GM23338 (cell line): ENCODE results near the gene RASAL3. TPM values are rescaled to one million over a fixed set of nuclear protein-coding genes. Genes with fewer than 3 reads are reported as not detected.

Experiments used
- ATAC-seq: fragments of 200-7000 bp; cut with Tn5 transposase; 3 replicates; pipeline ENCODE4 v1.9.1; 2020
- DNase-seq: peaks from one replicate; pipeline ENCODE4 v3.0.0-alpha.2; 2015; ENCODE audit warnings: low spot score
- H2AFZ ChIP-seq: fragments of 200-600 bp; sonication (generic); 2 replicates; pipeline ENCODE4 v1.8.0; 2016; ENCODE audit warnings: antibody characterized with exemption, mild to moderate bottlenecking, moderate library complexity
- H3F3A ChIP-seq: fragments of 200-600 bp; sonication (generic); replicated peaks from 2 replicates; pipeline ENCODE4 v1.8.0; 2017; ENCODE audit warnings: antibody characterized with exemption, mixed run types, low read depth
- H3K27ac ChIP-seq: fragments of 200-600 bp; sonication (generic); 2 replicates; pipeline ENCODE4 v1.6.1; 2016; ENCODE audit warnings: low read depth
- H3K27me3 ChIP-seq: fragments of 200-600 bp; sonication (generic); 2 replicates; pipeline ENCODE4 v1.8.0; 2016; ENCODE audit warnings: mild to moderate bottlenecking, mixed run types, moderate library complexity; ENCODE audit not compliant: insufficient read depth
- H3K36me3 ChIP-seq: fragments of 200-600 bp; sonication (generic); 2 replicates; pipeline ENCODE4 v1.8.0; 2016; ENCODE audit warnings: mild to moderate bottlenecking; ENCODE audit not compliant: insufficient read depth
- H3K4me1 ChIP-seq: fragments of 200-600 bp; sonication (generic); 2 replicates; pipeline ENCODE4 v1.8.0; 2016; ENCODE audit warnings: mild to moderate bottlenecking, moderate library complexity; ENCODE audit not compliant: insufficient read depth
- H3K4me2 ChIP-seq: fragments of 200-600 bp; sonication (generic); 2 replicates; pipeline ENCODE4 v1.7.1; 2017; ENCODE audit warnings: mixed run types
- H3K4me3 ChIP-seq: fragments of 200-600 bp; sonication (generic); 2 replicates; pipeline ENCODE4 v1.6.1; 2016; ENCODE audit warnings: mixed run types
- H3K79me2 ChIP-seq: fragments of 200-600 bp; sonication (generic); replicated peaks from 2 replicates; pipeline ENCODE4 v1.8.0; 2017; ENCODE audit warnings: mild to moderate bottlenecking; ENCODE audit not compliant: insufficient read depth
- H3K9me2 ChIP-seq: fragments of 200-600 bp; sonication (generic); 2 replicates; pipeline ENCODE4 v1.8.0; 2017; ENCODE audit not compliant: insufficient read depth
- H4K20me1 ChIP-seq: fragments of 200-600 bp; sonication (generic); replicated peaks from 2 replicates; pipeline ENCODE4 v1.8.0; 2017; ENCODE audit warnings: mild to moderate bottlenecking; ENCODE audit not compliant: insufficient read depth
- H3K27ac Mint-ChIP-seq: 2 replicates; pipeline ENCODE4 v1.8.0; 2020; ENCODE audit warnings: inconsistent platforms, mild to moderate bottlenecking, moderate library complexity, mixed read lengths
- H3K27me3 Mint-ChIP-seq: 3 replicates; pipeline ENCODE4 v1.8.0; 2022; ENCODE audit warnings: low read depth, mild to moderate bottlenecking, moderate library complexity, mixed read lengths, inconsistent platforms; ENCODE audit not compliant: insufficient read depth, poor library complexity
- H3K36me3 Mint-ChIP-seq: 3 replicates; pipeline ENCODE4 v1.8.0; 2021; ENCODE audit warnings: low read depth, mild to moderate bottlenecking, inconsistent platforms, moderate library complexity, mixed read lengths
- H3K4me1 Mint-ChIP-seq: 3 replicates; pipeline ENCODE4 v1.8.0; 2020; ENCODE audit warnings: mild to moderate bottlenecking, inconsistent platforms, mixed read lengths
- H3K4me3 Mint-ChIP-seq: 3 replicates; pipeline ENCODE4 v1.8.0; 2021; ENCODE audit warnings: moderate library complexity, mild to moderate bottlenecking, inconsistent platforms, mixed read lengths
- H3K9me3 Mint-ChIP-seq: 3 replicates; pipeline ENCODE4 v1.8.0; 2020; ENCODE audit warnings: moderate library complexity, mild to moderate bottlenecking, inconsistent platforms, mixed read lengths
- CREB1 ChIP-seq: fragments of 250-450 bp; sonication (Bioruptor Pico); IDR thresholded peaks from 2 replicates; pipeline ENCODE4 v1.5.0; 2020; ENCODE audit warnings: low read depth, mild to moderate bottlenecking, moderate library complexity
- EZH2 ChIP-seq: fragments of 200-600 bp; sonication (generic); IDR thresholded peaks from one replicate; pipeline ENCODE4 v1.8.0; 2017; ENCODE audit warnings: antibody characterized with exemption, mild to moderate bottlenecking, low read depth; ENCODE audit not compliant: unreplicated experiment
- EZH2phosphoT487 ChIP-seq: fragments of 200-600 bp; sonication (generic); IDR thresholded peaks from one replicate; pipeline ENCODE4 v1.8.1; 2018; ENCODE audit warnings: antibody characterized with exemption; ENCODE audit not compliant: unreplicated experiment
- JUNB ChIP-seq: IDR thresholded peaks from one replicate; pipeline ENCODE4 v1.6.1; 2016; ENCODE audit warnings: antibody characterized with exemption; ENCODE audit not compliant: unreplicated experiment
- NANOG ChIP-seq: IDR thresholded peaks from 2 replicates; pipeline ENCODE4 v1.6.1; 2016; ENCODE audit warnings: antibody characterized with exemption, borderline replicate concordance
- POLR2AphosphoS5 ChIP-seq: IDR thresholded peaks from 2 replicates; pipeline ENCODE4 v1.6.1; 2016; ENCODE audit warnings: antibody characterized with exemption, low read depth
- STAT1 ChIP-seq: IDR thresholded peaks from one replicate; pipeline ENCODE4 v1.6.1; 2016; ENCODE audit warnings: antibody characterized with exemption; ENCODE audit not compliant: unreplicated experiment
- ZNF114 ChIP-seq: fragments of 250-450 bp; sonication (Bioruptor Pico); IDR thresholded peaks from 2 replicates; pipeline ENCODE4 v1.5.0; 2020; ENCODE audit warnings: mild to moderate bottlenecking, moderate library complexity
- ZNF331 ChIP-seq: fragments of 250-450 bp; sonication (Bioruptor Pico); IDR thresholded peaks from 2 replicates; pipeline ENCODE4 v1.5.0; 2020; ENCODE audit warnings: low read depth, mild to moderate bottlenecking, moderate library complexity
- polyA plus RNA-seq: library from polyadenylated mRNA; unstranded; fragments of >200 nt; fragmentation: Nextera tagmentation; extraction: Ambion mirVana; gene quantifications from 2 replicates; pipeline ENCODE4 v1.2.1, GENCODE V29; 2016
- total RNA-seq: library from RNA; depleted of rRNA; stranded (reverse); fragments of >200 nt; shearing (Covaris generic); gene quantifications from 2 replicates; pipeline ENCODE4 v1.2.3, GENCODE V29; 2014
- TF ChIP-seq, protein P1 (sequence below), 2 experiments: fragments of 200-600 bp in 1 of 2; sonication (generic) in 1 of 2; conservative IDR thresholded peaks; 2 replicates each; pipeline versions ENCODE4 v1.5.1 to v1.6.1; 2016 to 2017; ENCODE audit warnings: antibody characterized with exemption in 2 of 2, low read depth in 2 of 2, mild to moderate bottlenecking in 2 of 2, moderate library complexity in 1 of 2
- TF ChIP-seq, protein P2 (sequence below): fragments of 250-450 bp; sonication (Bioruptor Pico); IDR thresholded peaks from 2 replicates; pipeline ENCODE4 v1.5.0; 2020; ENCODE audit warnings: mild to moderate bottlenecking, moderate library complexity
- TF ChIP-seq, protein P3 (sequence below): IDR thresholded peaks from one replicate; pipeline ENCODE4 v1.6.1; 2018; ENCODE audit warnings: antibody characterized with exemption; ENCODE audit not compliant: unreplicated experiment
- TF ChIP-seq, protein P4 (sequence below): IDR thresholded peaks from 2 replicates; pipeline ENCODE4 v1.6.1; 2016; ENCODE audit warnings: antibody characterized with exemption

RASAL3 gene
- total and polyA plus RNA-seq, 2 experiments from 2014 or later = 1.8 to 1.9 TPM

DNA sequence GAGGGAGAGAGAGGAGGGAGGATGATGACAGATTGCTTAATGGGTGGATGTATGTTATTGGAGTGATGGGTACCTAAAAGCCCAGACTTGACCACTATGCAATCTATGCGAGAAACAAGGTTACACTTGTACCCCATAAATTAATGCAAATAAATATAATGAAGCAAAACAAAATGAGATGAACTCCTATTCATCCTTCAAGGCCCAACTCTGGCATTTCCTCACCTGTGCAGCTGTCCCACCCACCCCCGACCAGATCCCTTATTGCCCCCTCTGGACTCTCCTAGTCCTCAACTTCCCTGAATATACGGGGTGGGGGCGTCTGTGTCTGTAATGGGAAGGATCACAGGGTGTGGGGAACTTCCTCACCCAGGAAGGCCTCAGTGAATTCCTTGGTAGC lies 10.8 kb upstream of the RASAL3 start:
- Mint-ChIP-seq H3K4me1 (no peaks in the 10 kb centered on the region), H3K9me3 (peaks cover 74% of the 10 kb centered on the region)

More for the DNA sequence above, 10.8 kb upstream of the RASAL3 start:
- Mint-ChIP-seq H3K36me3 (peaks cover 22% of the 10 kb centered on the region), H3K4me3 (no peak overlapping the region; the same call in 2 of the 3 replicates), H3K27me3 (peaks cover 14% of the 10 kb centered on the region), H3K27ac (no peak overlapping the region)
- Histone ChIP-seq H3K4me1 (no peaks in the 10 kb centered on the region), H3K79me2 (no peaks in the 10 kb centered on the region), H4K20me1 (no peaks in the 10 kb centered on the region), H3K9me2 (no peaks in the 10 kb centered on the region), H3F3A (no peaks in the 10 kb centered on the region), H3K4me2 (no peak overlapping the region), H3K4me3 (no peak overlapping the region), H2AFZ (no peak overlapping the region), H3K27me3 (peaks cover 7% of the 10 kb centered on the region), H3K27ac (no peak overlapping the region), H3K36me3 (no peaks in the 10 kb centered on the region)
- TF ChIP-seq POLR2AphosphoS5 (no peak), JUNB (no peak), STAT1 (no peak), NANOG (no peak), CREB1 (CRISPR knock-in tag) (no peak), ZNF114 (CRISPR knock-in tag) (no peak), EZH2 (no peak), ZNF331 (CRISPR knock-in tag) (no peak), EZH2phosphoT487 (no peak)
- TF ChIP-seq, protein P1, sequence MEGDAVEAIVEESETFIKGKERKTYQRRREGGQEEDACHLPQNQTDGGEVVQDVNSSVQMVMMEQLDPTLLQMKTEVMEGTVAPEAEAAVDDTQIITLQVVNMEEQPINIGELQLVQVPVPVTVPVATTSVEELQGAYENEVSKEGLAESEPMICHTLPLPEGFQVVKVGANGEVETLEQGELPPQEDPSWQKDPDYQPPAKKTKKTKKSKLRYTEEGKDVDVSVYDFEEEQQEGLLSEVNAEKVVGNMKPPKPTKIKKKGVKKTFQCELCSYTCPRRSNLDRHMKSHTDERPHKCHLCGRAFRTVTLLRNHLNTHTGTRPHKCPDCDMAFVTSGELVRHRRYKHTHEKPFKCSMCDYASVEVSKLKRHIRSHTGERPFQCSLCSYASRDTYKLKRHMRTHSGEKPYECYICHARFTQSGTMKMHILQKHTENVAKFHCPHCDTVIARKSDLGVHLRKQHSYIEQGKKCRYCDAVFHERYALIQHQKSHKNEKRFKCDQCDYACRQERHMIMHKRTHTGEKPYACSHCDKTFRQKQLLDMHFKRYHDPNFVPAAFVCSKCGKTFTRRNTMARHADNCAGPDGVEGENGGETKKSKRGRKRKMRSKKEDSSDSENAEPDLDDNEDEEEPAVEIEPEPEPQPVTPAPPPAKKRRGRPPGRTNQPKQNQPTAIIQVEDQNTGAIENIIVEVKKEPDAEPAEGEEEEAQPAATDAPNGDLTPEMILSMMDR (conservative IDR thresholded peaks at IDR 0.05; ENCODE audit: low read depth in 2 of 2) = no peak
- TF ChIP-seq, protein P2, sequence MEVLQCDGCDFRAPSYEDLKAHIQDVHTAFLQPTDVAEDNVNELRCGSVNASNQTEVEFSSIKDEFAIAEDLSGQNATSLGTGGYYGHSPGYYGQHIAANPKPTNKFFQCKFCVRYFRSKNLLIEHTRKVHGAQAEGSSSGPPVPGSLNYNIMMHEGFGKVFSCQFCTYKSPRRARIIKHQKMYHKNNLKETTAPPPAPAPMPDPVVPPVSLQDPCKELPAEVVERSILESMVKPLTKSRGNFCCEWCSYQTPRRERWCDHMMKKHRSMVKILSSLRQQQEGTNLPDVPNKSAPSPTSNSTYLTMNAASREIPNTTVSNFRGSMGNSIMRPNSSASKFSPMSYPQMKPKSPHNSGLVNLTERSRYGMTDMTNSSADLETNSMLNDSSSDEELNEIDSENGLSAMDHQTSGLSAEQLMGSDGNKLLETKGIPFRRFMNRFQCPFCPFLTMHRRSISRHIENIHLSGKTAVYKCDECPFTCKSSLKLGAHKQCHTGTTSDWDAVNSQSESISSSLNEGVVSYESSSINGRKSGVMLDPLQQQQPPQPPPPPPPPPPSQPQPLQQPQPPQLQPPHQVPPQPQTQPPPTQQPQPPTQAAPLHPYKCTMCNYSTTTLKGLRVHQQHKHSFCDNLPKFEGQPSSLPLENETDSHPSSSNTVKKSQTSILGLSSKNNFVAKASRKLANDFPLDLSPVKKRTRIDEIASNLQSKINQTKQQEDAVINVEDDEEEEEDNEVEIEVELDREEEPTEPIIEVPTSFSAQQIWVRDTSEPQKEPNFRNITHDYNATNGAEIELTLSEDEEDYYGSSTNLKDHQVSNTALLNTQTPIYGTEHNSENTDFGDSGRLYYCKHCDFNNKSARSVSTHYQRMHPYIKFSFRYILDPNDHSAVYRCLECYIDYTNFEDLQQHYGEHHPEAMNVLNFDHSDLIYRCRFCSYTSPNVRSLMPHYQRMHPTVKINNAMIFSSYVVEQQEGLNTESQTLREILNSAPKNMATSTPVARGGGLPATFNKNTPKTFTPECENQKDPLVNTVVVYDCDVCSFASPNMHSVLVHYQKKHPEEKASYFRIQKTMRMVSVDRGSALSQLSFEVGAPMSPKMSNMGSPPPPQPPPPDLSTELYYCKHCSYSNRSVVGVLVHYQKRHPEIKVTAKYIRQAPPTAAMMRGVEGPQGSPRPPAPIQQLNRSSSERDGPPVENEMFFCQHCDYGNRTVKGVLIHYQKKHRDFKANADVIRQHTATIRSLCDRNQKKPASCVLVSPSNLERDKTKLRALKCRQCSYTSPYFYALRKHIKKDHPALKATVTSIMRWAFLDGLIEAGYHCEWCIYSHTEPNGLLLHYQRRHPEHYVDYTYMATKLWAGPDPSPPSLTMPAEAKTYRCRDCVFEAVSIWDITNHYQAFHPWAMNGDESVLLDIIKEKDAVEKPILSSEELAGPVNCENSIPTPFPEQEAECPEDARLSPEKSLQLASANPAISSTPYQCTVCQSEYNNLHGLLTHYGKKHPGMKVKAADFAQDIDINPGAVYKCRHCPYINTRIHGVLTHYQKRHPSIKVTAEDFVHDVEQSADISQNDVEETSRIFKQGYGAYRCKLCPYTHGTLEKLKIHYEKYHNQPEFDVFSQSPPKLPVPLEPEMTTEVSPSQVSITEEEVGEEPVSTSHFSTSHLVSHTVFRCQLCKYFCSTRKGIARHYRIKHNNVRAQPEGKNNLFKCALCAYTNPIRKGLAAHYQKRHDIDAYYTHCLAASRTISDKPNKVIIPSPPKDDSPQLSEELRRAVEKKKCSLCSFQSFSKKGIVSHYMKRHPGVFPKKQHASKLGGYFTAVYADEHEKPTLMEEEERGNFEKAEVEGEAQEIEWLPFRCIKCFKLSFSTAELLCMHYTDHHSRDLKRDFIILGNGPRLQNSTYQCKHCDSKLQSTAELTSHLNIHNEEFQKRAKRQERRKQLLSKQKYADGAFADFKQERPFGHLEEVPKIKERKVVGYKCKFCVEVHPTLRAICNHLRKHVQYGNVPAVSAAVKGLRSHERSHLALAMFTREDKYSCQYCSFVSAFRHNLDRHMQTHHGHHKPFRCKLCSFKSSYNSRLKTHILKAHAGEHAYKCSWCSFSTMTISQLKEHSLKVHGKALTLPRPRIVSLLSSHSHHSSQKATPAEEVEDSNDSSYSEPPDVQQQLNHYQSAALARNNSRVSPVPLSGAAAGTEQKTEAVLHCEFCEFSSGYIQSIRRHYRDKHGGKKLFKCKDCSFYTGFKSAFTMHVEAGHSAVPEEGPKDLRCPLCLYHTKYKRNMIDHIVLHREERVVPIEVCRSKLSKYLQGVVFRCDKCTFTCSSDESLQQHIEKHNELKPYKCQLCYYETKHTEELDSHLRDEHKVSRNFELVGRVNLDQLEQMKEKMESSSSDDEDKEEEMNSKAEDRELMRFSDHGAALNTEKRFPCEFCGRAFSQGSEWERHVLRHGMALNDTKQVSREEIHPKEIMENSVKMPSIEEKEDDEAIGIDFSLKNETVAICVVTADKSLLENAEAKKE (CRISPR knock-in tag) = no peak
- TF ChIP-seq, protein P3, sequence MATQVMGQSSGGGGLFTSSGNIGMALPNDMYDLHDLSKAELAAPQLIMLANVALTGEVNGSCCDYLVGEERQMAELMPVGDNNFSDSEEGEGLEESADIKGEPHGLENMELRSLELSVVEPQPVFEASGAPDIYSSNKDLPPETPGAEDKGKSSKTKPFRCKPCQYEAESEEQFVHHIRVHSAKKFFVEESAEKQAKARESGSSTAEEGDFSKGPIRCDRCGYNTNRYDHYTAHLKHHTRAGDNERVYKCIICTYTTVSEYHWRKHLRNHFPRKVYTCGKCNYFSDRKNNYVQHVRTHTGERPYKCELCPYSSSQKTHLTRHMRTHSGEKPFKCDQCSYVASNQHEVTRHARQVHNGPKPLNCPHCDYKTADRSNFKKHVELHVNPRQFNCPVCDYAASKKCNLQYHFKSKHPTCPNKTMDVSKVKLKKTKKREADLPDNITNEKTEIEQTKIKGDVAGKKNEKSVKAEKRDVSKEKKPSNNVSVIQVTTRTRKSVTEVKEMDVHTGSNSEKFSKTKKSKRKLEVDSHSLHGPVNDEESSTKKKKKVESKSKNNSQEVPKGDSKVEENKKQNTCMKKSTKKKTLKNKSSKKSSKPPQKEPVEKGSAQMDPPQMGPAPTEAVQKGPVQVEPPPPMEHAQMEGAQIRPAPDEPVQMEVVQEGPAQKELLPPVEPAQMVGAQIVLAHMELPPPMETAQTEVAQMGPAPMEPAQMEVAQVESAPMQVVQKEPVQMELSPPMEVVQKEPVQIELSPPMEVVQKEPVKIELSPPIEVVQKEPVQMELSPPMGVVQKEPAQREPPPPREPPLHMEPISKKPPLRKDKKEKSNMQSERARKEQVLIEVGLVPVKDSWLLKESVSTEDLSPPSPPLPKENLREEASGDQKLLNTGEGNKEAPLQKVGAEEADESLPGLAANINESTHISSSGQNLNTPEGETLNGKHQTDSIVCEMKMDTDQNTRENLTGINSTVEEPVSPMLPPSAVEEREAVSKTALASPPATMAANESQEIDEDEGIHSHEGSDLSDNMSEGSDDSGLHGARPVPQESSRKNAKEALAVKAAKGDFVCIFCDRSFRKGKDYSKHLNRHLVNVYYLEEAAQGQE = no peak
- TF ChIP-seq, protein P4, sequence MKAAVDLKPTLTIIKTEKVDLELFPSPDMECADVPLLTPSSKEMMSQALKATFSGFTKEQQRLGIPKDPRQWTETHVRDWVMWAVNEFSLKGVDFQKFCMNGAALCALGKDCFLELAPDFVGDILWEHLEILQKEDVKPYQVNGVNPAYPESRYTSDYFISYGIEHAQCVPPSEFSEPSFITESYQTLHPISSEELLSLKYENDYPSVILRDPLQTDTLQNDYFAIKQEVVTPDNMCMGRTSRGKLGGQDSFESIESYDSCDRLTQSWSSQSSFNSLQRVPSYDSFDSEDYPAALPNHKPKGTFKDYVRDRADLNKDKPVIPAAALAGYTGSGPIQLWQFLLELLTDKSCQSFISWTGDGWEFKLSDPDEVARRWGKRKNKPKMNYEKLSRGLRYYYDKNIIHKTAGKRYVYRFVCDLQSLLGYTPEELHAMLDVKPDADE = no peak
- DNase-seq (no peak), ATAC-seq (no peak)
